ENCODE data around the gene CNN3. TPM values are rescaled to one million over a fixed set of nuclear protein-coding genes. Genes with fewer than 3 reads are reported as not detected.

Gene CNN3
- total and polyA plus RNA-seq, 2 of the 4 experiments (the other 2 are of a cell fraction) = 249 to 552 TPM

DNA sequence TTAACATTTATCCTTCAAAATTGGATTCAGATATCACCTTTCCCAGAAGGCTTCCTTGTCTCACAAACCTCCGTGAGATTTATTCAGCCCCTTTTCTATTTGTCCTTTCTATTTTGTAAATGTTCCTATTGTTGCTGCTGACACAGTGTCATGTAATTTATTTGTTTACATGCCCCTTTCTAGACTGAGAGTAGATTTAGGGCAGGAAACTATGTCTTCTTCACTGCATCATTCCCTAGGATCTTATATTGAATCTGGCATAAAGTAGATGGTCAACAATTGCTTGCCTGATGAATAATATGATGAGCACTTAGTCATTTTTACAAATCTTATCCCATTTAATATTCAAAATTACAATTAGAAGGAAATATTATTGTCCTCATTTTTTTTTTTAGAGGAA, 8.1 kb upstream of the CNN3 start:
- no peak overlapping the region for H3K18ac ChIP-seq (ENCODE audit: low read depth, low read length)
- no peak overlapping the region for H4K5ac ChIP-seq (ENCODE audit: low read depth, low read length)
- in situ Hi-C loops (cut with MboI; ENCODE audit: low sequenced_read_pairs) (no loop called here), dilution Hi-C loops (cut with HindIII; ENCODE audit: low sequenced_read_pairs, unreplicated experiment) (no loop called here), intact Hi-C loops (cut with micrococcal nuclease) (no loop called here)
- no peak overlapping the region for H2BK20ac ChIP-seq (ENCODE audit: low read depth, low read length)
- no peaks in the 10 kb centered on the region for H4K20me1 ChIP-seq (ENCODE audit: insufficient read depth, low read length)
- CTCF ChIA-PET = interaction anchor here (0.7 kb wide), 1 partner anchor 28 kb away, joined by 3 read pairs; no protein-coding TSS in a partner anchor
- H2BK15ac ChIP-seq (ENCODE audit: low read depth, low read length) = no peak overlapping the region
- no peak overlapping the region for H3K14ac ChIP-seq (replicated peaks; ENCODE audit: low read depth, low read length)
- no peak overlapping the region for H3K56ac ChIP-seq (ENCODE audit: extremely low read depth, insufficient read depth, low read length)
- no TSS peak for BruUV-seq (replicated peaks)
- peaks cover 7% of the 10 kb centered on the region for H3K9me1 ChIP-seq (ENCODE audit: insufficient read depth, low read length)
- H2AFZ ChIP-seq (replicated peaks; ENCODE audit: low read length, poor library complexity) = no peak overlapping the region
- TF ChIP-seq, protein P1, sequence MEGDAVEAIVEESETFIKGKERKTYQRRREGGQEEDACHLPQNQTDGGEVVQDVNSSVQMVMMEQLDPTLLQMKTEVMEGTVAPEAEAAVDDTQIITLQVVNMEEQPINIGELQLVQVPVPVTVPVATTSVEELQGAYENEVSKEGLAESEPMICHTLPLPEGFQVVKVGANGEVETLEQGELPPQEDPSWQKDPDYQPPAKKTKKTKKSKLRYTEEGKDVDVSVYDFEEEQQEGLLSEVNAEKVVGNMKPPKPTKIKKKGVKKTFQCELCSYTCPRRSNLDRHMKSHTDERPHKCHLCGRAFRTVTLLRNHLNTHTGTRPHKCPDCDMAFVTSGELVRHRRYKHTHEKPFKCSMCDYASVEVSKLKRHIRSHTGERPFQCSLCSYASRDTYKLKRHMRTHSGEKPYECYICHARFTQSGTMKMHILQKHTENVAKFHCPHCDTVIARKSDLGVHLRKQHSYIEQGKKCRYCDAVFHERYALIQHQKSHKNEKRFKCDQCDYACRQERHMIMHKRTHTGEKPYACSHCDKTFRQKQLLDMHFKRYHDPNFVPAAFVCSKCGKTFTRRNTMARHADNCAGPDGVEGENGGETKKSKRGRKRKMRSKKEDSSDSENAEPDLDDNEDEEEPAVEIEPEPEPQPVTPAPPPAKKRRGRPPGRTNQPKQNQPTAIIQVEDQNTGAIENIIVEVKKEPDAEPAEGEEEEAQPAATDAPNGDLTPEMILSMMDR (conservative IDR thresholded peaks at IDR 0.05; ENCODE audit: low read depth, low read length) = no peak
- TF ChIP-seq POLR2A (IDR thresholded peaks at IDR 0.05; ENCODE audit: low read depth, low read length) = no peak
- TF ChIP-seq NFE2L2 (IDR thresholded peaks at IDR 0.05; ENCODE audit: low read depth, low read length) = no peak
- no peak for TF ChIP-seq RAD21 (IDR thresholded peaks at IDR 0.05; ENCODE audit: low read length)
- TF ChIP-seq MAZ (IDR thresholded peaks at IDR 0.05; ENCODE audit: borderline replicate concordance, low read depth, low read length) = no peak
- TF ChIP-seq RCOR1 (IDR thresholded peaks at IDR 0.05; ENCODE audit: insufficient replicate concordance, low read length) = no peak
- TF ChIP-seq, protein P2, sequence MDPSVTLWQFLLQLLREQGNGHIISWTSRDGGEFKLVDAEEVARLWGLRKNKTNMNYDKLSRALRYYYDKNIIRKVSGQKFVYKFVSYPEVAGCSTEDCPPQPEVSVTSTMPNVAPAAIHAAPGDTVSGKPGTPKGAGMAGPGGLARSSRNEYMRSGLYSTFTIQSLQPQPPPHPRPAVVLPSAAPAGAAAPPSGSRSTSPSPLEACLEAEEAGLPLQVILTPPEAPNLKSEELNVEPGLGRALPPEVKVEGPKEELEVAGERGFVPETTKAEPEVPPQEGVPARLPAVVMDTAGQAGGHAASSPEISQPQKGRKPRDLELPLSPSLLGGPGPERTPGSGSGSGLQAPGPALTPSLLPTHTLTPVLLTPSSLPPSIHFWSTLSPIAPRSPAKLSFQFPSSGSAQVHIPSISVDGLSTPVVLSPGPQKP (IDR thresholded peaks at IDR 0.05; ENCODE audit: borderline replicate concordance, low read depth, low read length) = no peak
- TF ChIP-seq RFX5 (IDR thresholded peaks at IDR 0.05; ENCODE audit: low read depth, low read length) = no peak
- no peak for TF ChIP-seq MAFK (IDR thresholded peaks at IDR 0.05; ENCODE audit: low read depth, low read length)
- no peak for TF ChIP-seq CHD1 (IDR thresholded peaks at IDR 0.05; ENCODE audit: low read depth, low read length)
- TF ChIP-seq, protein P3, sequence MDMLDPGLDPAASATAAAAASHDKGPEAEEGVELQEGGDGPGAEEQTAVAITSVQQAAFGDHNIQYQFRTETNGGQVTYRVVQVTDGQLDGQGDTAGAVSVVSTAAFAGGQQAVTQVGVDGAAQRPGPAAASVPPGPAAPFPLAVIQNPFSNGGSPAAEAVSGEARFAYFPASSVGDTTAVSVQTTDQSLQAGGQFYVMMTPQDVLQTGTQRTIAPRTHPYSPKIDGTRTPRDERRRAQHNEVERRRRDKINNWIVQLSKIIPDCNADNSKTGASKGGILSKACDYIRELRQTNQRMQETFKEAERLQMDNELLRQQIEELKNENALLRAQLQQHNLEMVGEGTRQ (IDR thresholded peaks at IDR 0.05; ENCODE audit: low read depth, low read length) = no peak
- no peak for TF ChIP-seq FOS (IDR thresholded peaks at IDR 0.05; ENCODE audit: low read depth, low read length)
- no peak for TF ChIP-seq BHLHE40 (IDR thresholded peaks at IDR 0.05; ENCODE audit: low read depth, low read length)
- TF ChIP-seq SMC3 (IDR thresholded peaks at IDR 0.05; ENCODE audit: low read depth, low read length) = no peak
- no peak for TF ChIP-seq MXI1 (IDR thresholded peaks at IDR 0.05; ENCODE audit: borderline replicate concordance, low read depth, low read length)
- no peak overlapping the region for H2AK9ac ChIP-seq (replicated peaks; ENCODE audit: low read depth, low read length, poor library complexity)
- no peak overlapping the region for H2BK120ac ChIP-seq (ENCODE audit: low read depth, low read length)
- POLR2A ChIA-PET (ENCODE audit: unreplicated experiment) = no interaction called here
- no peak overlapping the region for H4K91ac ChIP-seq (ENCODE audit: insufficient read depth, low read depth, low read length)
- H3K4ac ChIP-seq (ENCODE audit: low read depth, low read length) = no peak overlapping the region
- H2BK5ac ChIP-seq (ENCODE audit: low read depth, low read length, poor library complexity, severe bottlenecking) = no peak overlapping the region
- H3K9ac ChIP-seq (ENCODE audit: low read depth, low read length) = no peak overlapping the region
- H2AK5ac ChIP-seq (ENCODE audit: low read depth, low read length) = no peak overlapping the region
- no peaks in the 10 kb centered on the region for H3K36me3 ChIP-seq (ENCODE audit: control insufficient read depth, insufficient read depth, low read length)
- H3K23ac ChIP-seq (ENCODE audit: low read depth, low read length) = no peak overlapping the region
- H3K4me1 ChIP-seq (ENCODE audit: control insufficient read depth, insufficient read depth, low read length) = peaks cover 8% of the 10 kb centered on the region
- no CpG with 5 or more reads among the region's 1 CpG for WGBS, 2 experiments (ENCODE audit: extremely low coverage in 2 of 2, insufficient read length in 1 of 2)
- H3K27me3 ChIP-seq (ENCODE audit: control insufficient read depth, insufficient read depth, low read length) = no peaks in the 10 kb centered on the region
- H3K4me2 ChIP-seq (ENCODE audit: low read depth, low read length) = no peak overlapping the region
- DNase-seq = no peak
- no peak overlapping the region for H3K27ac ChIP-seq (ENCODE audit: insufficient read depth, low read length)
- no peaks in the 10 kb centered on the region for H3K9me3 ChIP-seq (ENCODE audit: control insufficient read depth, insufficient read depth, low read length)
- no peak overlapping the region for H4K8ac ChIP-seq (ENCODE audit: low read depth in 2 of 2, low read length in 2 of 2)
- ATAC-seq (ENCODE audit: low read depth) = no peak
- no peak overlapping the region for H3K4me3 ChIP-seq (ENCODE audit: insufficient read depth, low read depth, low read length)
- peaks cover 0 to 7% of the 10 kb centered on the region in 2 experiments; a peak in 1 of 4 replicates for H3K79me1 ChIP-seq (ENCODE audit: low read depth in 1 of 2, low read length in 2 of 2)

All from IMR-90 (cell line).